ENCODE results near the gene TGIF2.
"Not testable (repeated sequence)": the region's sequence is repeated elsewhere in the genome, so short reads cannot be mapped to it uniquely, and the experiment has no call there.

The TGIF2 gene

DNA sequence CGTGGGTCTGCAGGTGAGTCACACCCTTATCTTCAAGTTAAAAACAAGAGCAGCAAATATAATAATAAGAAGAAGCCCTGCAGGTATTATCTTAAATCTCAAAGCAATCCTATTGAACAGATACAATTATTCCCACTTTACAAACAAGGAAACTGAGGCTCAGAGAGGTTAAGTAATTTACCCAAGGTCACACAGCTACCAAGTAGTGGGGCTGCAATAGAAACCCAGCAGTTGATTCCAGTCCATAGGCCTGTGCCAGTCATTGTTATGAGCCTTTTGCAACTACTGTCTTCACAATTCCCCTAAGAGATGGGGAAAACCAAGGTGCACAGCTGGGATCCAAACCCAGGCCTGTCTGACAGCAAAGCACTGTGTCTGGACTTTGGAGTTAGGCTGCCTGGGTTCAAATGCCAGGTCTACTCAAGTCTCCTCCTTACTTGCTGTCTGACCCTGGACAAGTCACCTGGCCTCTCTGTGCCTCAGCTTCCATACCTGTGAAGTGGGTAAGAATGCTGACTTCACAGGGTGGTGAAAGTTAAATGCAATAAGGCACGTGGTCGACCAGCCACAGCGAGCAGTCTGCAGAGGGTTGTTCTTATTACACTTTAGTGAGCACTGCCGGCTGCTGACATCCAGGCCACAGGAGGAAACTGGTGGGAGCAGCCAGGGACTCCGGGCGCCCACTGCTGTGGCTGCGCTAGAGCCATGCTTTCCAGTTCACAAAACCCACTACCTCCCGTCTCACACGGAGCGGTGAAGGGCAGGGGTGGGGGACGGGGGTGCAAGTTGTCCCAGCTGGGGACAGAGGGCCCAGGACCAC lies 26.0 kb upstream of the TGIF2 start:
- DNase-seq = no peak

DNA sequence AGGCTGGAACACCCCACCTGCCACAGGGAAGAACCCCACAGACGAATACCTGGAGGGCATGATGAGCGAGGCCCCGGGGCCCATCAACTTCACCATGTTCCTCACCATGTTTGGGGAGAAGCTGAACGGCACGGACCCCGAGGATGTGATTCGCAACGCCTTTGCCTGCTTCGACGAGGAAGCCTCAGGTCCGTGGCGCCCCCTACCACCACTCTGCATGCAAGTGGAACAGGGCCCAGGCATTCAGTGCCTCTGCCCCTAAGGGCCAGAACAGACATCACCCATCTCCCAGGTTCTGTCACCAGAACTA lies 25.4 kb upstream of the TGIF2 start:
- DNase-seq = peak; percentile 16

GRCh38 chr20:36548704-36549627 lies 24.4 kb upstream of the TGIF2 start:
- DNase-seq = no peak

DNA sequence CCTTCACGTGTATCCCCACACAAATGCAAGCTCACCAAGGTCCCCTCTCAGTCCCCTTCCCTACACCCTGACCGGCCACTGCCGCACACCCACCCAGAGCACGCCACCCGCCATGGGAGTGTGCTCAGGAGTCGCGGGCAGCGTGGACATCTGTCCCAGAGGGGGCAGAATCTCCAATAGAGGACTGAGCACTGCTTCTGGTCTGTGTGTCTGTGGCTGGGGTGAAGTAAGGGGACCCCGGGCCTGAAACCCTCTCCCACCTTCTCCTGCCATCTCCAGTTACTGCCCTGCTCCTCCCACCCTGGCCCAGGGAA lies 23.8 kb upstream of the TGIF2 start:
- DNase-seq = no peak

- DNase-seq = no peak
Measured at GRCh38 chr20:36549942-36550789, 23.2 kb upstream of the TGIF2 start.

DNA sequence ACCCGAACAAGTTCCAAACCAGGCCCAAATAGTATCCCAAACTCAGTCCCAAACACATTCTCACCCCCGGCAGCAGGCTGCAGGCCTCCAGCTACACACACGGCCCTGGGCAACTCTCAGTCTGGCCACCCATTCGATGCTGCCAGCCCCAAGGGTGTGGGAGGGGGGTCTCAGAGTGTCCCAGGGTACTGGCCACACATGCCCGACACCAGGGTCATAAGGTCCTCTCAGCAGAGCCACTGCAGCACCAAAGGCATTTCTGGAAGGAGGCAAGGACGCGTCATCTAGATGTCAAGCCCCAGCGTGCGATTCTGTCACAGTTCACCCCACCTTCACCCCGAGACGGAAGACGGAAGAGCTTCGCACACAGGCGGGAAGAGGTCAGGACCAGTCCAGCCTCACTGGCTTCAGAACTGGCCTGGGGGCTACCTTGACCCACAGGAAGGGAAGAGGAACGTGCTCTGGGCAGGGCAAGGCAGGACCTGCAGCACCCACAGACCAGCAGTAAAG lies 22.6 kb upstream of the TGIF2 start:
- no peak for DNase-seq

DNA sequence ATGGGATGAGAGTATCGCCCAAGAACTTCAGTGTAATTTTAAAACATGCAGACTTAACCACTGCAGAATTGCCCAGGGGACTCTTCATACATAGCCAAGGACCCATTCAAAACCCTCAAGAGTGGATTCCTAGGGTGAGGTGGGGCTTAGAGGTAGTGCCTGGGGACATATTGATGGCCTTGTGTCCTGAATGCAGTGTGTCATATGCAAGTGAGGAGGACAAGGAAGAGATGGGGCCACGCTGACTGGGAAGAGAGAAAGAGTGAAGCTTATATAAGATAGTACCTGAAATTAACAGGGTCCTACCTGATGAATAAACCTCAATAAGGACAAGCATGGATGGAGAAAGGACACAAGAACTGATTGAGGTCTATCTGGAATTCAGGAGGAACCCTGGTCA lies 18.1 kb upstream of the TGIF2 start:
- DNase-seq = no peak

DNA sequence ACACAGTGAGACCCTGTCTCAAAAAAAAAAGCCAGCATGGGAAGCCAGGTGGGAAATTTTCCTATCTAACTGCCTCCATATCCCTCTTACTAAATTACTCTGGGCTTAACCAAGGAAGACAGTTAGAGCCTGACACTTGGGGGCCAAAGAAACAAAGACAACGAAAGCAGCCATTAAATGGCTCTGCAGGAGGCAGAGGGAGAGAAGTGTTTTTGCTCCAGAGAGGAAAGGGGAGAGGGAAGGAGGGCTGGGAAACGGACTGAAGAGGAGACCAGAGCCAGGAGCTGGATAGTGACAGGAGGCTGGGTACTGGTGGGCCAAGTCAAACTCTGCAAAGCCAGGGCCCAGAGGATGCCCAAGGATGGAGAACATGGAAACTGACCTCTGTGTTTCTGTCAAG lies 10.7 kb upstream of the TGIF2 start:
- no peak for DNase-seq

- DNase-seq = no peak
Measured at GRCh38 chr20:36563374-36563773, 10.0 kb upstream of the TGIF2 start.

GRCh38 chr20:36564078-36564725 lies 9.2 kb upstream of the TGIF2 start:
- DNase-seq = not testable (repeated sequence)

DNA sequence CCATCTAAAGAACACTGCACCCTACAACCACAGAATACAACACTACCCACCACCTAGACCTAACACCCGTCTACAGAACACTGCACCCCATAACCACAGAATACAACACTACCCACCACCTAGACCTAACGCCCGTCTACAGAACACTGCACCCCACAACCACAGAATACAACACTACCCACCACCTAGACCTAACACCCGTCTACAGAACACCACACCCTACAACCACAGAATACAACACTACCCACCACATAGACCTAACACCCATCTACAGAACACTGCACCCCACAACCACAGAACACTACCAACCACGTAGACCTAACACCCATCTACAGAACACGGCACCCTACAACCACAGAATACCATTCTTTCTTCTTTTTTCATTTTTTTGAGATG lies 8.7 kb upstream of the TGIF2 start:
- not testable (repeated sequence) for DNase-seq

- DNase-seq = no peak
Measured at GRCh38 chr20:36565520-36565919, 7.9 kb upstream of the TGIF2 start.

DNA sequence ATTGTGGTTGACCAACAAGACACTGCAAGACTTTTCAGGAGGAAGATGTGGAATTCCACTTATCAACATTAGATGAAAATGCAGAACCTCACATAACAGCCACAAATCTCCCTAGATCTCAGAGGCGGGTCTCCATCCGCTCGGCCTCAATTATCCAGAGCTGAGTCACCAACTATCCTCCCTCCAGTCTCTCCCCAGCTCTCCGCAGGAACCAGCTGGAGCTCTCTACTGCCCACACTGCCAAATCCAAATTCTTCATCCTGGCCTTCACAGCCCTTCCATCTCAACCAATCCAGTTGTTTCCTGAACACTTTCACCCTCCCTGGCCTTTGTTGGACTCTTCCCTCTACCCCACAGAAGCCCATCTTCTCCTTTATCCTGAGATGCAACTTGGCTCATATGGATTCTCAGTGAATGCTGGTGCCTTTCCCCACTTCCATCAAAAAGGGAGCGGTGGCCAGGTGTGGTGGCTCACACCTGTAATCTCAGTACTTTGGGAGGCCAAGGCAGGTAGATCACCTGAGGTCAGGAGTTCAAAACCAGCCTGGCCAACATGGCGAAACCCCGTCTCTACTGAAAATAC lies 3.5 kb upstream of the TGIF2 start:
- no peak for DNase-seq

DNA sequence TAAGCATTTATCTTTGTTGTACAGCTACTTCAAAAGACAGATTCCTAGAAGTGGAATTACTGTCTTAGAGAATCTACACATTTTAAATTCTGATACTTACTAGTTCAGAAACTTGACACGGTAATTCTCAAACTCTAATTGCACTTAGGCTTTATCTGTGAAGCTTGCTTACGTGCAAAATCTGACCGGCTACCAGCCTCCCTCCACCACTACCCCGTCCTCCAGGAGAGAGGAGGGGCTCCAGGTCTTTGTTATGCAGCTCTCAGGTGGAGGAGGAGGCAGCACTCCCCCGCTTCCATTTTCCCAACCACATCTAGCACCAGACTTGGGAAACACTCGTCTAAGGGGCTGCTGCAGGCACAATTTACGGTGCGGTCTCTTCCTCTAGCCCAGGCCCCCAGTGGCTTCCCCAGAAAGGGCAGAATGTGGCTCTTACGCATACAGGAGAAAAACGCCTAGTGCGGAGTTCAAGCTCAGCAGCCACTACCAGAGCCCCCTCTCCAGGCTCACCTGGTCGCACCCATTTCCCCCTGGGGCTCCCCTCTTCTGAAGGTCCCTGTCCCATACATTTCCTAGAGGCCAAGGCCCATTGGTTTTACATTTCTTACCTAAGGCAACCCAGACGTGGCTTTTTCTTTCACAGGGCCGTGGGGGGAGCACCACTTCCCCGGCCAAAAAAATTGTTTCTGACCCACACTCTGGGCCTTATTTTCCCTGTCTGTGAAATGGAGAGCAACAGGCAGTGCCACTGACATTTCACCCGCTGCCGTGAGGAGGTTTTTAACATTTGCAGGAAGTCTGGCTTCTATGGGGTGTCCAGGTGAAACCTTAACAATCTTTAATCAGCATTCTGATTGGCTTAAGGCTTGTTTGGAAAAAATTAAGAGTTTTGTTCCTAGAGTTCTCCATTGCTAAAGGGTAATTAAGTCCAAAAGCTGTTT lies 1.6 kb upstream of the TGIF2 start:
- no peak for DNase-seq

DNA sequence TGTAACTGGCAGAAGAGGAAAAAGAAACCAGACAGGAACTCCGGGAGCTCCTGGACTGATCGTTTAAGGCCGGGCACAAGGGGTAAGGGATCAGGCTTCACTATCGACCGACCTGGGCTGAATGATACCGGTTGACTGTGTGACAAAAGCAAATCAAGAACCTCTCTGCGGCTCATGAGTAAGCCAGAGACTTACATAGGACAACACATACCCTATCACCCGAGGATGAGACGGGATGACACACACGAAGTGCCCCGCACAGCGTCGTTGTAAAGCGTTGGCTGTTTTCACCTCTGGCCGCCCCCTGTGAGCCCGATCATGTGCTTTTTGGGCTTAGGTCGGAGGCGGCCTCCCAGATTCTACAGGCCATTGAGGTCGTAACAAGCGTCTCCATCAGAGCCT lies 695 bp upstream of the TGIF2 start:
- peak; percentile 58 for DNase-seq

DNA sequence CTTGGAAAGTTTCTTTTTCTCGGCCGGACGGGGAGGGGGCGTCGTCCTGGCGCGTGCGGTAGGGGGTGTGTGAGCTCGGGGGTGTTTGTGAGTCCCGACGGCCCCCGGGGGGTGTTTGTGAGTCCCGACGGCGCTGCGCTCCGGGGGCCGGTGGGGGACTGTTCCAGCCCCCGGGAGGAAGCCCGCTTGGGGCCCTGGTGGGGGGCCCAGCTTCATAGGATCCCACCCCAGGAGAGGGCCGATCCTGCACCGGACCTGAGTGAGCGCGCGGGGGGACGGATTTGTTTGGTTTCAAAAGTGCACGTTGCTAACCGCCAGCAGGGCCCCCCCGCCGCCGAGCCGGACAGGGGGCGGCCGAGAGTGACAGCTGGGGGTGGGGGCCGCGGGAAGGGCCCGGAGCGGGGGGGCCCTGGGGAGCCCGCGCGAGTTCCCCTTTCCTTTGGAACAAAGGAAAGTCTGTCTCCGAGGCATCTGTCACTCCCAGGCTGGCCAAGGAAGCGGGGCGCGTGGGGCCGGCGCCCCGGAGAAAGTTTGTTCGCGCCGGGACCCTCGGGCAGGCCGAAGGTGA lies 485 bp downstream of the TGIF2 start:
- no peak for DNase-seq

DNA sequence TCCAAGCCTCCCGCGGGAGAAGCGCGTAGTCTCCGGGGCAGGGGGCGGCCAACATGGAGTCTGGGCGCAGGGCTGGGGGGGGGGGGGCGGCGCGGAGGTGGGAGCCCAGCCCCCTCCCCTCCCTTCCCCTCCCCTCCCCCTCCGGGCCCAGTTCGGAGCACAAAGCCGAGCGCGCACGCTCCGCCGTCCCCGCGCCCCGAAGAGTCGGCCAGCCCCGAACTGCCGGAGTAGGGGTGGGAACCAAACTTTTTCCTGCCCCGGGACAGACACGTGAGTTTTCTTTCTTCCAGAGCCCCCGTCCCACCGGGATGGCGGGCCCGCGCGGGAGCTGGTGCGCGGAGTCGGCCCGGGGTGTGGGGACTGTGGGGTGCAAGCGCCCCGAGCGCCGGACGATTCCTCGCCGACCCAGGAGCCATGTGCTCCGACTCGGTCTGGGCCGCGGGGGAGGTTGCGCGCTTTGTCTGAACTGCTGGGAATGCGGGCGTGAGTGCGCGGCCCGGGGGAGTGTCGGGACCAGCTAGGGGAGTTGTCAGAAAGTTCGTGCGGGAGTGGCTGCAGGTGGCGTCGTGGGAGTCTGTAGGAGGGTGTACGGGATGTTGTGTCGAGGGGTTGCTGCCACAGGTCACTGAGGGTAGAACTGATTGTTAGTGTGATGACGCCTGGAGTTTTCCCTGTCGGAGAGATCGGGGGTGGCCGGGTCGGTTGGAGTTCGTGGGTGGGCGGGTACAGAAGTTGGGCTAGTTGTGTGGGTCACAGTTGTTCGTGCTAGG lies 1.2 kb downstream of the TGIF2 start:
- DNase-seq = peak; percentile 51

DNA sequence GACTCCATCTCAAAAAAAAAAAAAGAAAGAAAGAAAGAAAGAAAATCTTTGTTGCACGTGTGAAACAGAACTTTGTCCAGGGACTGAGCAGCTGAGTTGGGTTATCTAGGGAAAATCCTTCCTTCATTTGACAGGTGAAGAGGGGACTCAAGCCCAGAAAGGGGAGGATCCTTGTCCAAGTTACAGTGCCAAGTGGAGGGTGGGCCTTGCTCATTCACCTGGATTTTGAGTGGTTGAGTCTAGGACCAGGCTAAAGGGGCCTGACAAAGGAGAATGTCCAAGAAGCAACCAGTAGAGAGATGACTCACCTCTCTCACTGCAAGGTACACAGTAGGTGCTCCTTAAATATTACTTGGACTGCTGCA lies 2.7 kb downstream of the TGIF2 start:
- no peak for DNase-seq

- DNase-seq = no peak
Measured at GRCh38 chr20:36578356-36579041, 5.1 kb downstream of the TGIF2 start.
